Stimulated activated CD8-positive, alpha-beta memory T cell treated with anti-CD3 and anti-CD28 coated beads, Interleukin-15, amount 100 ng/mL, for 4 hours (primary cell): Measurements from ENCODE around the gene VAC14.

ENCODE experiments used
- DNase-seq, 2 donors: peaks; one replicate each; pipeline ENCODE4 v3.0.0-alpha.2; 2020; ENCODE audit warnings: low read depth in 2 of 2

The VAC14 gene

GRCh38 chr16:70725024-70725911 lies 75.7 kb downstream of the VAC14 start:
- no peak for DNase-seq

DNA sequence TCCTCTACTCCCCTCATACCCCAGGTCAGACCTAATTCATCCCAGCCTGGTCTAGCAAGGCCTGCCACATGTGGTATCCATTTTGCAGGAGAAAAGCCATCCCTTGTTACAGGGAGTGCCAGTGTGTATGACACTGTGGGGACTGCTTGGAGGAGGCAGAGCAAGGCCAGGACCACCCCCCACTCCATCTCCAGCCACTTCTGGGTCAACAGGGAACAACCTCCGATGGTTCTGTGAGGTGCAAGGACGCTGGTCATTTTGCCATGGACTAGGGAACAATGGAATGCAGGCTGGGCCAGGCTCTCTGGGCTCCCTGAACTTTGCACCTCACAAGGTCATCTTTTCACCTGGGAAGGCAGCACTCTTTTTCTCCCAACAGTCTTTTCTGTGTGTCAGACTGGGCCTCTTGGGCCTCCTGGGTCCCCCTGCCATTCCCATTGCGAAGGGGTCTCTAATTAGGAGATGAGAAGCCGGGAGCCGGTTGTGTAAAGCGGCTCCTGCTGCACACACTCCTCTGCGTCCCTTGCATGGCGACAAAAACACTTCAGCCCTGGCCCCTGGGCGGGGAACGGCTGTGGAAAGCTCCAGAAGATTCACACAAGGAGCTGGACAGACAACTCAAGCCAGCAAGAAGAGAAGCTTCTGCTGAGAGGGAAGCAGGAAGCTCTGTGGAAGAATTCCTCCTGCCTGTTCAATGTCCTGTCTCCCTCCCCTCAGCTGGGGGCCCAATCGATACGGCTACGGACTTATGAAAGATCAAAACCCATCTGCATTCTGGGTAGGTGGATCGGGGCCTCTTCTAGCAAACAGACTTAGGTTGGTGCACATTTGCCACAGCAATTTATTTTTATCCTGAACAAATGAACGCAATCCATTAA lies 76.6 kb downstream of the VAC14 start:
- no peak for DNase-seq

DNA sequence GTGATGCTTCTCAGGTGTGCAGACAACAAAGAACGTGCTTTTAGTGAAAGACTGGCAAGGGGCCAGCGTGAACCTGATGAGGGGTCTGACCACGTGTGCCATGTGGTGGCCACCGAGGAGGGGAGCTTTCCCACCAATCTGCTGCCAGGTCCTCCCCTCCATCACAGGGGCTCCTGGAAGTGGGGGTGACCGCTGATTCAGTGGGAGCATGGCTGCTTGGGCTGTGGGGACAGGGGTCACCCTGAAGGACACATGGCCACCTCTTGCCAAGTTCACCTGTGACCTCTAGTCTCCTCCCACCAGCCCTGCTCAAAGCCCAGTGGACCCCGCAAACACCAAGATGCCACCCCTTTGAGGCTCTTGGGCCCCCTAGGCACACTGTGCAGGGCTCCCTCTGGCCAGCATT lies 77.2 kb downstream of the VAC14 start:
- no peak for DNase-seq

DNA sequence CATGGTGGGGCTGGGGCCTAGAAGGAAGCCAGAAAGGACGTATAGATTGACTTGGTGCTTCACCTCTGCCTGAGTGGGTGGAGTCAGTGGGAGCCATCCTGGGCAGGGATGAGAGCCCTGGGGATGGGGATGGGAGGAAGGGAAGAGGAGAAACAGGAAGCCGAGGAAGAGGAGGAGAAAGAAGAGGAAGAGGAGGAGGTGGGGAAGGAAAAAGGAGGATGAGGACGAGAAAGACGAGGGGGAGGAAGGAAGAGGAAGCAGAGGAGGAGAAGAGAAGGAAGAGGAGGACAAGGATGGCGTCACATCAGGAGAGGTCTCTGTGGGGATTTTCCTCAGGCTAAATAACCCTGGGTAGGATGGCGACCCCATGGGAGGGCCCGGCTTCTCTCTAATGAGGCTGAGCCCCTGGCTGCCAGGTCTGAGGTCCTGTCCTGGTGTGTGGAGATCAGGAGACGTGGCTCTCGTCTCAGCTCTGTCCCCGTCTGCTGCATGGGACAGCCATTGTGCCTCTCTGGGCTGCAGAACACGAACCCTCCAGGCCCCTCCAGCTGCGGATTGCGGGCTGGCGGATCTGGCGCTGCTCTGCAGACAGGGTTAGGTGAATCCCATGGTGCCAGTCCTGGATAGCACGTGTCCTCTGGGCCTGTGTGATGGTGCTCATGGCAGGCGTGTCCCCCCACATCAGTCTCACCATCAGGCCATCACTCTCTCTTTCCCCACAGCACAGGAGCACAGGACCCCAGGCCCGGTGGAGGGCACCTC lies 79.6 kb downstream of the VAC14 start:
- no peak for DNase-seq

DNA sequence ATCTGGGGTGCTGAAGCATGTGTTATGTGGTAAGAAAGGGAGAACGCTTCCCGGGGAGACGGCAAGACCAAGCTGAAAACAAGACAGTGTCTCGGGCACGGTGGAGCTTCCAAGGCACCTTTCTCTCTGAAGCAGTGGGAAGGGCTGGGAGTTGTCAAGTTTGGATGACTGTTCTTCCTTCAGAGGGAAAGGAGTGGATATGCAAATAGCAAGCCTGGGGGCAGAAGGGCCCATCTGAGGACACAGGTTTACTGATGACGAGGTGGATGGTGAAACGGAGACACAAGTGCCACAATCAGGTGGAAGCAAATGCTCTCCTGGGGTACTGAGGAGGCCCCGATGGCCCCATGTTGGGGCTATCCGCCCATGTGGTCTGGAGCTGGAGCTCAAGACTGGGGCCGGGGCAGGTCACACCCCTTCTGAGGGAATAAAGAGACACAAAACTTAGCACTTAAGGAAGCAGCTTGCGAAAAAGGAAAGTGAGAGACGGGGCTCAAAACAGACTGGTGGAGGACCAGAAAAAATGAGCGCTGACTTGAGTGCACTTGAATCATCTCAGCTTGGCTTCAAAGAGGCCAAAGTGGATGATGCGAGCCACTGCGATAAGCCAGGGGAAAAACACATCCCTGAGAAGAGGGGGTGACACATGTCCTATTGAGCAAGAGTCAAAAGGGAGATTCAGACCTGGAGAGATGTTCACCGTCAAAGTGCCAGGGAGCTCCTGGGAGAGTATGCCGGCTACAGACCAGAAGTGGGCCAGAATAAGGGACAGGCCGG lies 80.3 kb downstream of the VAC14 start:
- no peak for DNase-seq

- DNase-seq = no peak
These were observed 83.9 kb downstream of the VAC14 start for GRCh38 chr16:70717065-70717464.

- no peak for DNase-seq
These were observed 85.0 kb downstream of the VAC14 start for GRCh38 chr16:70715860-70716357.

- DNase-seq = no peak
These were observed 85.7 kb downstream of the VAC14 start for GRCh38 chr16:70715055-70715858.

DNA sequence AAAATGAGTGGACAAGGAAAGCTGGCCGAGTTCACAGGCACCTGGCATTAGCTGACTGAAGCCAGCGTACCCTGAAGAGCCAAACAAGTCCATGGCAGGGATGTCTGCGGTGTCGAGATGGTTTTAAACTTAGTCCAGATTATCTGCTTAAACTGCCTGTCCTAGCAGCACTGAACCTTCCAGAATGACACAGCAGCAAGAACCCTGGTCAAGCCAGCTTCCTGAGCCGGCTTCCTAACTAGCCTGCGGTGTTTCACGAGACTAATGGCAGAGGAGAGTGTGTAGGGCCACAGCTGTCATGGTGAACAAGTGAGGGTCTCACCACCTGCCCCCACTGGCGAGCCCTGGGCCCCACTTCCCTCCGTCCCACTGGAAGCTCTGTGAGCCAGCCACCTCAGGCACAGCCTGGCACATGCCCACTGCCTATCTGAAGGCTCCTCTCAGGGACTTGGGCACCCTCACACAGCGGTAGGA lies 86.3 kb downstream of the VAC14 start:
- no peak for DNase-seq

GRCh38 chr16:70713824-70714223 lies 87.1 kb downstream of the VAC14 start:
- no peak for DNase-seq

GRCh38 chr16:70713342-70713741 lies 87.6 kb downstream of the VAC14 start:
- DNase-seq = no peak

DNA sequence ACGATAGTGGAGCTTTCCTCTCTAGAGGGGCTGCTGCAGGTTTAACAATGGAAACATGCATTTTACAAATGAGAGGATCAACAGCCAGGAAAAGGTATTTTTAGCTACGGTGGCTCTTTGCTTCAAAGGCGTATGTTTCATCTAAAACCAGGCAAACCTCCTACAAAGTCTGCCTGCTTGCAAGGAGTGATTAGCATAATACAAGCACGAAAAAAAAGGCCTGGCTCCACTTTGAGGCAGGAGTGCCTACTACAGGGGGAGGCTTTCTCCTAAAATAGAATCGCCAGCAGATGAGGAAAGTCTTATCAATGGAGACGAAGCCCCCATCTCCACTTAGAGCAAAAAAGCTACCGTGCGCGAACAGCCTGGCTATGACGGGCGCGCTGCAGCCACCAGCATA lies 88.0 kb downstream of the VAC14 start:
- no peak for DNase-seq

DNA sequence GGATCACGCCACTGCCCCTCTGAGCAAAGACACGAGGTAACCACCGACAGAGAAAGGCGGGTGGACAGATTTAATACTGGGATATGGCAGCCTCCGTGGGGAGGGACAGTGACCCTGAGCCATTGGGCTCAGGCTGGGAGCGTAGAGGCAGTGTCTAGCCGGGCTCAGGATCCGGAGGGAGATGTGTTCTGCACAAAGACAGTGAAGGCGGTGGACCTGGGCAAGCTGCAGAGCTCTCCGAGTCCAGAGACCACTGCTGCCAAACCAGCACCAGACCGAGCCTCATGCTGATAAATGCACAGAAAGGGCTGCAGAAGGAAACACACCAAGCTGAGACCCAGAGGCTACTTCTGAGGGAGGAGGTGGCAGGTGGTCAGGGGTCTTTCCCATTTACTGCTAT lies 88.6 kb downstream of the VAC14 start:
- DNase-seq = no peak

DNA sequence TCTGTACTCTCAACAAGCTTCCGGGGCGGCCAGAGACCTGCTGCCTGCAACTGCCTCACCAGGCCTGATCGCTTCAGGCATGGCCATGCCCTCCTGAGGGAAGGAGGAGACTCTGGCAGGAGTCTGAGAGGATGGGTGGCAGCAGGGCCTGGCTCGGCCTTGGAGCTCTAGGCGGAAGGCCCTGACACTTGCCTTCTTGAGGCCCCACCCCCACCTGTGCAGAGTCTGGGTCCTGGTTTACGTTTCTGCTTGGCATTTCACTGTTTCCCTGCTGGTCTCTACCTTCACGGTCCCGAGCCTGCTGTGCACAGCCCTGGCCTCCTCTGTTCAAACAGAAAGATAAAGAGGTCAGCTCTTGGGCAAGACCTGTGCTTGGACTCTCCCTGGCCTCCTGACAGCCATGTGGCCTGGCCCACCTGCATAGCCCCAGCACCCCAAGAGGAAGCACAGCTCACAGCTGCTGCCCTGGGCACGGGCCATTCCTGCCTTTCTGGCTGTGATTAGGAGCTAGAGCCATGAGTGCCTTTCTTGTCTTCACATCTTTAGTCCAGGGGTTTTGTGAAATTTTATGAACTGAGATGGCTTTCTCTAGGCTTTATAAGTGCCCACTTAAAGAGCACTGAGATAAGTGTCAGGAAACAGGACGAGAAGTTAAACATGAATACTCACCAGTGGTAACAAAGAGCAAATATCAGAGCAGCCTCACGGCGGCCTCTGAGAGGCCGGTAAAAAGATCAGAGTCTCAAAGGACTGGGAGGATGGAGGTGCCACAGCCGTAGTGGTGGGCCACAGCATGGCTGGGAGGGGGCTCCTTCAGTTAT lies 89.5 kb downstream of the VAC14 start:
- DNase-seq = no peak

DNA sequence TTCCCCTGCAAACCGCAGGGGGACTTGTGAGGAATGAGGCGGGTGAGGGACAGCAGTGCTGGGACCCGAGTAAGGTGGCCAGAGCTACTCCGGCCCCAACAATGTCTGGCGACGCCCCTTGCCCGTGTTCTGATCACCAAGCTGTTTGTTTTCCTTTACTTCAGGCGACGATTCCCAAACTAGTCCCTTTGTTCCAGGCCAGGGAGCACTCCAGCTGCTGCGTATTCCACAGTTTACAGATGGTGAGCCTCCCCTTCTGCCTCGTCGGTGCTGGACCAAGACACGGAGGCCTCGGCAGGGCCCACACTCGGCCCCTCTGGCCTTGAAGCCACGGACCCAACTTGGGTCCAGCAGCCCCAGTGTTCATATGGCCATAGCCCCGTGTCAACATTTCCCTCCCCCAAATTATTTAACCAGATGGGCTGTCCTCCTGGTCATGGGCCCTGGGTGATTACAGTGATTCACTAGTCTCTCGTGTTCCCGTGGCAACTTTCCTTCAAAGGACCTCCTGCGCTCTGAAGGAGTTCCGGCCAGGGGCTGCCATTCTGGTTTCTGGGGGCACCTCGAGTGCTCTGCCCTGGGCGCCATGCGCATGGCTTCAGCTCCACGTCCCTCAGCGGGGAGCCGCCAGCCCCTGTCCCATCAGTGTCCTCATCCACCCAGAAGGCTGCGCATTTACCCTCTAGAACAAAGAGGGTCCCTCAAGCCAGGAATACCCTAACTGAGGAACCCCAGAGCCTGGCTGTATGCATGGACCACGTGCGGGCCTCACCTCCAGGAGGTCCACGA lies 90.3 kb downstream of the VAC14 start:
- DNase-seq = no peak

- DNase-seq = no peak
These were observed 91.0 kb downstream of the VAC14 start for GRCh38 chr16:70709942-70710341.

GRCh38 chr16:70709457-70709856 lies 91.5 kb downstream of the VAC14 start:
- no peak for DNase-seq
